HPDE6-E6E7 (cell line): ENCODE data around the gene AFAP1L1.

ENCODE experiments used
- DNase-seq: peaks from one replicate; pipeline ENCODE4 v3.0.0; 2011; ENCODE audit warnings: missing footprints; ENCODE audit errors: extremely low spot score

The AFAP1L1 gene

GRCh38 chr5:149314571-149315111, 43.0 kb downstream of the AFAP1L1 start:
- DNase-seq: no peak

GRCh38 chr5:149315753-149316152, 44.1 kb downstream of the AFAP1L1 start:
- DNase-seq: no peak

- DNase-seq: peak; percentile 49
These were observed 45.8 kb downstream of the AFAP1L1 start for GRCh38 chr5:149317281-149318048.

- DNase-seq: no peak
These were observed 47.5 kb downstream of the AFAP1L1 start for GRCh38 chr5:149319174-149319573.

DNA sequence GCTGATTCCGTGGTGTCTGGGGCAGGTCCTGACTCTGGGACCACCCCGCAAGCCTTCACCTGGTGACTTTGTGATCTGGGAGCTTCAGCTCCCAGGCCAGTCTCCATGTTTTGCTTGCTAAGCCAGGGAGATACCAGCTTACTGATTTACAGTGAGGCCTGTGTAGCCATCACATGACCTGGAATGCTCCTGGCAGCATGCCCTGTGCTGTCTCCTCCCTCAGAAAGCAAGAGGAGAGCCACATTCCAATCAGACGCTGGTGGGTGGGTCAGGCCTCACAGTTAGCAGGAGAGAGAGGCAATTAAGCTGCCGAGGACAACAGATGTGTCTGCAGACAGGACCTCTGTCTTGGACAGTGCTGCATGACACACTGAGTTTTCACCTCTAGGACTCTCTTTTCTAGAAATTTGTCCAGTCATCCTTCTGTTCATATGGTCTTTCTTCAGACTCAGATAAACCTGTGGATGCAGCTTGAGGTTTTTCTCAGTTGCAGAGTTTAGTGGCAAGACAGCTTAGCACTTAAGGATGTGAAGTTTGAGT, 49.2 kb downstream of the AFAP1L1 start:
- DNase-seq: peak; percentile 81

- DNase-seq: no peak
These were observed 50.9 kb downstream of the AFAP1L1 start for GRCh38 chr5:149322518-149322917.

DNA sequence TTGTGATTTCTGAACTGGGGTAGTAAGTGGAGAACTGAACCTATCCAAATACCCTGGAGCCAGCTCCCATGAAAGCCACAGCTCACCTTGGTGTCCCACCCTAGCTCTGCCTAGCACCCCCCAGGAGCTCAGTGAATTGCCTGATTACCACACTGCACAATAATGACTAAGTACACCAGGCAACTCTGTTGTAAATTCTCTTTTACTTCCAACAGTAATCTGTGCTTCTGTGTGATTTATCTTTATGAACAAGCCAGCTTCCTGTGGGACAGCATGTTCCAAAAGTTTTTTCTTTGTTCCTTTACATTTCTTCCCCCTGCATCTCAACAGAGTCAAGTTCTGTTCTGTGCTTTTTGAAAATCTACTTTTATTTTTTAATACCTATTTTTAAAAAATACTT, 51.6 kb downstream of the AFAP1L1 start:
- DNase-seq: no peak

- DNase-seq: no peak
These were observed 52.1 kb downstream of the AFAP1L1 start for GRCh38 chr5:149323621-149324205.

GRCh38 chr5:149324641-149325040, 53.0 kb downstream of the AFAP1L1 start:
- DNase-seq: no peak

GRCh38 chr5:149325166-149325735, 53.6 kb downstream of the AFAP1L1 start:
- DNase-seq: peak; percentile 85

GRCh38 chr5:149325894-149326293, 54.2 kb downstream of the AFAP1L1 start:
- no peak for DNase-seq

DNA sequence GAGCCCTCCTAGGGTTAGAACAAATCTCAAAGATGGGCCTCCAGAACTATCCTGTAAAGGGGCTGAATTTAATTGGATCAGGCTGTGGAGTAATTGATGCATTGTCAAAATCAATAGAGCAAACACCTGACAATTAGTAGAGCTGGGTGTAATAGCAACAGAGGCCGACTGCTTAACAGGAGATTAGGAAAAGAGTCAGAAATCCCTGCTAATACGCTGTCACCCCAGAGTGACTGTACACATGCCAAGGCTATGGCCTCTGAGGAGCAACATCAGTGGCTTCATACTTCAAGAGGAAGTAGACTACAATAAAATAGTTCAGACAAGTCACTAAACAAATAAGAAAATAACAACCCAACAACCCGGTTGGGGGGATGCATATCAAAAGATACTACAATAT, 55.0 kb downstream of the AFAP1L1 start:
- DNase-seq: no peak

GRCh38 chr5:149328177-149328576, 56.5 kb downstream of the AFAP1L1 start:
- DNase-seq: no peak

DNA sequence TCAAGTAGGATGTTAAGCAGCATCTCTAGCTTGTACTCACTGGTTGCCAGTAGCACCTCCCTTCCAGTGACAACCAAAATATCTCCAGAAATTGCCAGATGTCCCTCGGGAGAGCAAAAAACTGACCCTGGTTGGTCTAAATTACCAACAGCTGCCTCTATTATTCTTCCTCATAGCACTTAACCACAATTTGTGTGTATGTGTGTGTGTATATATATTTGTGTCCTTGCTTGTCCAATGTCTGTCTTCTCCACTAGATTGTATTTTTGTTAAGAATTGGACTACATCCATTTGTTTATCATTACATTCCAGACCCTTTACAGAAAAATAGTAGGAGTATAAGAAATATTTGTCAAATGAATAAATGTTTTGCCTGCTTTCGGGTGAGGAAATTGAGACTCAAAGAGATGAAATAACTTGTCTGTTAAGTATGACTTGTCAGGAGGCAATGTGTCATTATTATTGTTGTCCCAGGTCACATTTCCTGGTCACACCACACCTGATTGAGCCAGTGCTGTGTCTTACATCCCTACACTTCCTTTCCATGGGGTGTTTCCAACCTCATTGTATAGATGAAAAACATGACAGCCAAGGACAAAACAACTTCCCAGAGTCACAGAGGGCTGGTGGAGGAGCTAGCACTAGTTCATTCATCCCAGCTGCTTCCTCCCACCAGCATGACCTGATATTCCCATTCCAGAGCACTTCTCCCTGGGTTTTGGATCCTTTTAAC, 62.2 kb downstream of the AFAP1L1 start:
- DNase-seq: no peak

- DNase-seq: no peak
These were observed 66.1 kb downstream of the AFAP1L1 start for GRCh38 chr5:149337736-149338135.

DNA sequence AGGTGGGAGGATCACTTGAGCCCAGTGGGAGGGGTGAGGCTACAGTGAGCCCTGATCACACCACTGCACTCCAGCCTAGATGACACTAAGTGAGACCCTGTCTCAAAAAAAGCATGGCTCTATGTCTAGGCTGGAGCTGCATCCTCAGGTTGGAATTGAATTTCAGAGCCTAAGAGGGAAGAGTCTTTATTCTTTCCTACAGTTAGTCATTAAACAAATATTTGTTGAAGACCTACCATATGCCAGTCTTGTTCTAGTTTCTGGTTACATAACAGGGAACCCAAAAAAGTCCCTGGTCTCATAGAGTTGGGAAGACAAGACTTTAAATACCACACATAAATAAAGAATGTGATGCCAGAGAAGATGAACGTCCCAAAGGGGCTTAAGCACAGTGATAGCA, 66.7 kb downstream of the AFAP1L1 start:
- no peak for DNase-seq

DNA sequence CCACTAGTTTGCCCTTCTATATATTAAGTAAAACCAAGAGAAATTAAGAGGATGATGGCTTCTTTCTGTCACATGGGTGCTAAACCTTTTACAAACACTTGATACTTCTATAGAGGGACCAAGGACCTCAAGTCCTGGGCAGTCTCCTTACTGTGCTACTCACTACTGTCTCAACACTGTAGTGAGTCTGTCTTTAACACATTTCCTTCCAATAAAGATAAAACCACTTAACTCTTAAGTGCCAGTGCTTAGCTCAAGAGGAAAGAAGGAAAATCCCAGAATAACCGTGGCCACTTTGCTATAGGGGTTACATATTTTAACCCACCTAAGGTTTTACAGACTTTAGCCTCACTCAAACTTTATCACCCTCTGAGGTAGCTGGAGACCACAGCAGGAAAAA, 69.3 kb downstream of the AFAP1L1 start:
- DNase-seq: no peak

DNA sequence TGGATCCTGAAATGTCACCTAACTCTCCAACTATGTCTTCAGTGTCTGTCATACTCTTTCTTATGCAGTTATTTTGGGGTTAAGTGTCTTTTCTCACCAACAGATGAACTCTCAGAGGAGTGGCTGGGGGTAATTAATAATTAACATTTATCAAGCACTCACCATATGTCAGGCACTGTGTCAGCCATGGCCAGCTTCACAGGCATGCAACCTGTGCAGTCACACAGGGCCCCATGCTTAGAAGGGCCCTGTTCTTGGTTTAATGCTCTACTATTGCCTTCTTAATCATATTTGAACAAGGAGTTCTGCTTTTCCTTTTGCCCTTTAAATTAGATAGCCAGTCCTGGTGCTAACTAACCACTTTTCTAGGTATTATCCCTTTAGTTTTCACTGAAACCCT, 70.2 kb downstream of the AFAP1L1 start:
- DNase-seq: no peak

DNA sequence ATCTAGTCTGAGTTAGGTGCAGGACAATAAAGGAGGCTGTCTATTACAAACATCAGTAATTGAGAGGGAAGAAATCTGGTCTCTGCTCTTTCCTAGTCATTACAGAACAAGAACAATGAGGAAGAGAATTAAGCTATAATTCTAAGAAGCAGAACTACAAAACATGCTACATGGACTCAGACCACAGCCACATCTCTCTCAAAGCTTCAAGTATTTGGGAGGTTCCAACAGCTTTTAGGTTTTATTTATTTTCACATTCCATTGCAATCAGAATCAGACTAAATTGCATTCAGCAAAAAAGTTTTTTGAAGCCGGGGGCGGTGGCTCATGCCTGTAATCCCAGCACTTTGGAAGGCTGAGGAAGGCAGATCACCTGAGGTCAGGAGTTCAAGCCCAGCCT, 72.5 kb downstream of the AFAP1L1 start:
- DNase-seq: no peak

DNA sequence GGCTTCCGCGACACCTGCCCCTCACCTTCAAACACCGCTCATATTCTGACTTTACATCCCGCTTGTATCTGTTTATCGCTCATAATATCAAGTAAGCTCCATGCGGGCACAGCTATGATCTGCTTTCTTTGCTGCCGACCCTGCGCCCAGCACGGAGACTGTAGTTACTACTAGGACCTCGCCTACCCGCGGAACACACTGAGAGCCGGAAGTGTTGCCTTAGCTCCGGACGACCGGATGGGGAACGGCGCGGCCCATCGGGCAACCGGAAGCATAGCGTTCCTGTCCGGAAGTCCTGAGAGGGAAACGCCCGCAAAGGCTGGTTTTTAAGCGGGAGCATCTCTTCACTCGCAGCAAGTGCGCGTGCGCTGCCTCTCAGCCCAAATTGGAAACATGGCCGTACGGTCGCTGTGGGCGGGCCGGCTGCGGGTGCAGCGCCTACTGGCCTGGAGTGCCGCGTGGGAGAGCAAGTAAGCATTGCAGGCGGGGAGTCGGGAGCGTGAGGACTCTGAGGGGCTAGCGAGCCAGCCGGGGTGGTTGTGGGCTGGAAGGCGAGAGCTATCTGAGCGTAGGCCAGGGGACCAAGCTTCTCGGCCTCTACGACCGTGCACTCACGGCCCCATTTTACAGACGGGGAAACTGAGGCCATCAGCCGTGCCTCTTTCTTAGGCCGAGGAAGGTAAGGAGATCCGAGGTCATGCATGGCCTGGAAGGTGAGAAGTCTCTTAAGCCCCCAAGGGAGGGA, 73.7 kb downstream of the AFAP1L1 start, which contains the start of gene GRPEL2:
Gene GRPEL2 (plus strand): TSS at position 353 of the 745 bp plus-strand sequence. CDS start 41 bp downstream, at position 394.
- peak; percentile 93 for DNase-seq

- DNase-seq: no peak
These were observed 74.2 kb downstream of the AFAP1L1 start for GRCh38 chr5:149345892-149346222.
